Stimulated activated CD4-positive, alpha-beta T cell treated with anti-CD3 and anti-CD28 coated beads, Interleukin-1b, Interleukin-23, amount 100 ng/mL, for 4 hours (primary cell): ENCODE results near the gene RAB3C.
"Not testable (repeated sequence)": the region's sequence is repeated elsewhere in the genome, so short reads cannot be mapped to it uniquely, and the experiment has no call there.

Source experiments
- DNase-seq, 2 donors: peaks; one replicate each; pipeline ENCODE4 v3.0.0-alpha.2; 2020; ENCODE audit warnings: low read depth in 2 of 2

The RAB3C gene

DNA sequence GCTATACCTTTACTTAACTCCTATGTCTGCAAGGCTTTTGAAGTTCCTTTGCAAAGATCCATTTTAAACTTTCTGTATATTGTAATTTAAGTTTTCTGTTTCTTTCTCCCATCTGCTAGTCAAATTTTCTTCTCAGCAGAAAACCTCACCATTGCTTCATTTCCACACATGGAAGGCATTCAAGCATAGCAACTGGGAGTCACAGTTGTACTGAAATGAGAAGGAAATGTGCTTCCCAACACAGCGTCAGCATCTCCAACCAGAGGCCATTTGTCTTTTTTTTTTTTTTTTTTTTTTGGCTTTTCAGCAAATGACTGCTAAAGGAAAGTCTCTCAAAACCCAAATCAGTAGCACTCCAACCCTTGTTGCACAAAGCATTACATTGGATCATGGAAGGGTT is 92.5 kb downstream of the RAB3C start:
- no peak for DNase-seq

DNA sequence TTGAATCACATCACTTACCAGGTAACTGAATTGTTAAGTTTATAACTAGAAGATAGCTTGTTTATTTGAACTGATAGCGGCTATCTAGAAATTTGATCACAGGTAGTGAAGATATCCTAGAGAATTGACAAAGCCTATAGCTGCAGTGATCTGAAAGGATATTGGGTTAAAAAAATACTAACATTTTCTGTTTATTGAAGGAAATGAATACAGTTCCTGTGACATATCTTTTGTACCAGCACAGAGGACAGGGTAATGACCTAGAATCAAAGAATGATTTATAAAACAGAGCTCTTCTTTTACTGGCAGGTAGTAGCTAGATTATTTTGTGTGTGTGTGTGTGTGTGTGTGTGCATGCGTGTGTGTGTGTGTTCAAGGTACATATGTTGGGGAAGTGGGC is 94.8 kb downstream of the RAB3C start:
- no peak for DNase-seq

DNA sequence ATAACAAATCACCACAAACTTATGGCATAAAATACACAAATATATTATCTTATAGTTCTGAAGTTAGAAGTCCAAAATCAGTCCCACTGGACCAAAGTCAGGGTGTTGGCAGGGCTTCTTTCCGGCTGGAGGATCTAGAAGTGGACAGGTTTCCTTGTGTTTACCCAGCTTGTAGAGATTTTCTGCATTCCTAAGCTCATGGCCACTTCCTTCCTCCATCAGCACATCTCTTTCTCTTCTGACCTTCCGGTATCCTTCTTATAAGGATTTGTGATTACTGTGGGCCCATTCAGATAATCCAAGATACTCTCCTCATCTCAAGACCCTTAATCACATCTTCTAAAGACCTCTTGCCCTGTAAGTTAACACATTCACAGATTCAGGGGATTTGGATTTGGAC is 97.6 kb downstream of the RAB3C start:
- DNase-seq = no peak

DNA sequence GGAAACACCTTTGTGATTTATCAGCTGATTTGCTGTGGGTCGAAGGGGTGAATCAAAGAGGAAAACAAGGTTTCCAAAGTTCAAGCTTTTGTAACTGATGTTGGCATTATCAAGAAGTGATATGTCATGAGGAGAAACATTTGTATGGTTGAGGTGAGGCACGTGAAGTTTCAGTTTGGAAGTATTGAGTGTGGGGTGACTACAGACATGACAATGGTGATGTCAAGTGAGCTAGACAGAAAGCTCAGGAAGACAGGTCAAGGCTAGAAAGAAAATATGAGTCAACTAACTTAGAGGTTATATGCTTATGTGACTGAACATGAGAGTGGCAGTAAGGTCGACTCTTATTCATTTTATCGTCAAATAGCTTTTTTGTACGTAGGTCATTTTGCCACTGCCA is 99.1 kb downstream of the RAB3C start:
- DNase-seq = no peak

DNA sequence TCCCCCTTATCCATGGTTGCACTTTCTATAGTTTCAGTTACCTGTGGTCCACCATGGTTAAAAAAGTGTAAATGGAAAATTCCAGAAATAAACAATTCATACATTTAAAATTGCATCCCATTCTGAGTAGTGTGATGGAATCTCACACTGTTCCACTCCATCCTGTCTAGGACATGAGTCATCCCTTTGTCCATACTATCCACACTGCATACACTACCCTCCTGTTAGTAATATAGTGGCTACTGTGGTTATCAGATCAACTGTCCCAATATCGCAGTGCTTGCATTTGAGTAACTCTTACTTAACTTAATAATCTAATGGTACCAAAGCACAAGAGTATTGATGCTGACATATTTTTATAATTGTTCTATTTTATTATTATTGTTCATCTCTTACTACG is 100.7 kb downstream of the RAB3C start:
- no peak for DNase-seq

DNA sequence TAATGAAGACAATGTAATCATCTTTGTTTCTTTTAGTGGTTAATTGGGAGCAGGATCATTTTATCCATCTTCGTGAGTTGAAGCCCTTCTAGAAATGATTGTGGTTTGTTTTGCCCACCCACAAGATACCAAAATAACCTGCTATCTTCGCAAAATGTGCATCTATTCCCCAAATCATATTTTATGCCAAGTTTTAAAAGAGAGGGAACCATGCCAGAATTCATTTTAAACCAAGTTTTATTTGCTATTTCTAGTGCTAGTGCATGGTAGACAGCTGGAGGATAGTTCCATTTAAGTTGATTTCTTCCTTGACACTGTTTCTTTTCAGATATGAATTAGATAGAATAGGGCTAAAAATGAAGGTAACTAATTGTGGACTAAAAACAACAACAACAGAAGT is 104.2 kb downstream of the RAB3C start:
- DNase-seq = no peak

DNA sequence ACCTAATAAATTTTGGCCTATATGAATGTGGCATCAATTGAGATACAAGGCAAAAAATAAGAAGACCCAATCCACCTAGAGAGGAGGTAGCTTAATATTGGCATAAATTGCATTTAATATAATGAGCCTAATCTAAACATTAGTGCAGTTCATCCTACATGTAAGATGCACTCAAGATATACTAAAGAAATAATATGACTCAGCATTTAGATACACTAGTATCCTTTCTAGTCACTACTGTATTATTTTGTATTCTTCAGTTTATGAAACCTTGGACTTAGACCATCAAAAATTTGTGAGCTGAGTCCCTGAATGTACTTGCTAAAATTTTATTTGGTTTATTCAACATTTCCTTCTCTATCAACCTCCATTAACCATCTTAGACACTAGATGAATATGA is 104.7 kb downstream of the RAB3C start:
- no peak for DNase-seq

DNA sequence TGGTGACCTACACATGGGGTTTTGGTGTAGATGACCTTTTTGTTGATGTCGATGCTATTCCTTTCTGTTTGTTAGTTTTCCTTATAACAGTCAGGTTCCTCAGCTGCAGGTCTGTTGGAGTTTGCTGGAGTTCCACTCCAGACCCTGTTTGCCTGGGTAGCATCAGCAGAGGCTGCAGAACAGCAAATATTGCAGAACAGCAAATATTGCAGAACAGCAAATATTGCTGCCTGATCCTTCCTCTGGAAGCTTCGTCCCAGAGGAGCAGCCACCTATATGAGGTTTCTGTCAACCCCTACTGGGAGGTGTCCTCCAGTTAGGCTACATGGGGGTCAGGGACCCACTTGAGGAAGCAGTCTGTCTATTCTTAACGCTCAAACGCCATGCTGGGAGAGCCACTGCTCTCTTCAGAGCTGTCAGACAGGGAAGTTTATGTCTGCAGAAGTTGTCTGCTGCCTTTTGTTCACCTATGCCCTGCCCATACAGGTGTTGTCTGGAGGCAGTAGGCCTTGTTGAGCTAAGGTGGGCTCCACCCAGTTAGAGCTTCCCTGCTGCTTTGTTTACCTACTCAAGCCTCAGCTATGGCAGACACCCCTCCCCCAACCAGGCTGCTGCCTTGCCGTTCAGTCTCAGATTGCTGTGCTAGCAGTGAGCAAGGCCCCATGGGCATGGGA is 116.3 kb downstream of the RAB3C start:
- not testable (repeated sequence) for DNase-seq

DNA sequence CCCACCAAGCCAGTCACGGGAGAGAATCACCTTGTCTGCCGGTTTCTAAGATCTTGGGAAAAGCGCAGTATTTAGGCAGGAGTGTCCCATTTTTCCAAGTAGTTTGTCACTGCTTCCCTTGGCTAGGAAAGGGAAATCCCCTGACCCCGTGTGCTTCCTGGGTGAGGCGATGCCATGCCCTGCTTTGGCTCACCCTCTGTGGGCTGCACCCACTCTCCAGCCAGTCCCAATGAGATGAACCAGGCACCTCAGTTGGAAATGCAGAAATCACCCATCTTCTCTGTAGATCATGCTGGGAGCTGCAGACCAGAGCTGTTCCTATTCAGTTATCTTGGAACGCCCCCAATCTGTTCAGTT is 116.9 kb downstream of the RAB3C start:
- no peak for DNase-seq

DNA sequence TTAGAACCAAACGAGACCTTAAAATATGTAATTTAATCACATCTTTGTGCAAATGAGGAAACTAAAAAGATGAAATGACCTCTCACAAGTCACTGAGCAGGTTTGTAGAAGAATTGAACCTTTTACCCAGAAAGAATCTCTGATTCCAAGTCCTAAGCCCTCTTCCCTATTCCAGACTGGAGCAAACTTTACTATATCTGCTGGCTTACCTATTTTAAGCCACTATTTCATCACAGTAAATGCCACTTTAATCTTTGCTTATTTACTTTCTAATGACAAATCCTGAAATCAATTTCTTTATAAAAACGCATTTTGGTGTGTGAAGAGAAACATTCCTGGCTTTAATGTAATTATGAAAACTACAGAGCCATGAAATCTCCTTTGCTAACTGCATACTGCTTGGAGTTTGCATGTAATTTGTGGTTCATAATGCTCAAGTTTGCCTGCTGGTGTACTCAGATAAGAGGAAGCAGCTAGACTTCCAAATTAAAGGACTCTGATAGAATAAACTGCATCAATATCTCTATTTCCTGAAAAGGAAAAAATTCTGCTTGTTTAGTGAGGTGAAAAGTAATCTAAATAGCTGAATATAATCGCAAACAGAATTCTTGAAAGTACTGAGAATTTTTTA is 121.2 kb downstream of the RAB3C start:
- DNase-seq = no peak

DNA sequence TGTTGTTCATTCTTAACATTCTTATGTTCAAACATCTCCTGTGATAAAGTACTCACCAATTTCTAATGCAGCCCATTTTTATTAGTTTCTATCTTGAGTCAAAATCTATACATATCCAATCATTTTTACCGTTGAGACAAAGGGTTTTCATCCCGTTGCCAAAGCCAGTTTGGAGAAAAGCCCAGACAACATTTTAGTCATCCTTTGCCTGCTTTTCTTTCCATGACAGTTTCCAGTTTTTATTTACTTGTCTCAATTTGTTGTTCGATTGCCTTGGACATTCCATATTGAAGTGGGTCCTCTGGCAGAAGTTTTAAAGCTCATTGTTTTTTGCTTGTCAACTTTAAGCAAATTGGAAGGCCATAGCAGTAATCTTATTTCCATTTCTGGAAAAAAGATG is 123.9 kb downstream of the RAB3C start:
- no peak for DNase-seq

DNA sequence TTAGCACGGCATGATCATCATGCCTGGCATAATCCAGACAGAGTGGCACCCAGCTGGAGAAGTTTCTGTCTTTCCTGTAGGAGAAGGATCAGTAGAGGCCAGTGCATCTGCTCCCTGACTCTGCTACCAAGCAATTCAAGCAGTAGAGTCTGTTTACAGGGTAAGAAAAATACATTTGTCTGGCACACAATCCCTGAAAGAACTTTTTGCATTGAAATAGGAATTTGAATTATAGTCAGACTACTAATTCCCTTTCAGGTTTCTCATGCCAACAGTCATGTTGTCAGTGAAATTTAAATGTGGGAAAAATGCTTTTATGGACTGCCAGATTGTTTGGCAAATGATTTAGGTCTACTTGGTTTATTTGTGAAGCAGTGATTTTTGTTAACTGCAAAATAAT is 125.6 kb downstream of the RAB3C start:
- DNase-seq = no peak

DNA sequence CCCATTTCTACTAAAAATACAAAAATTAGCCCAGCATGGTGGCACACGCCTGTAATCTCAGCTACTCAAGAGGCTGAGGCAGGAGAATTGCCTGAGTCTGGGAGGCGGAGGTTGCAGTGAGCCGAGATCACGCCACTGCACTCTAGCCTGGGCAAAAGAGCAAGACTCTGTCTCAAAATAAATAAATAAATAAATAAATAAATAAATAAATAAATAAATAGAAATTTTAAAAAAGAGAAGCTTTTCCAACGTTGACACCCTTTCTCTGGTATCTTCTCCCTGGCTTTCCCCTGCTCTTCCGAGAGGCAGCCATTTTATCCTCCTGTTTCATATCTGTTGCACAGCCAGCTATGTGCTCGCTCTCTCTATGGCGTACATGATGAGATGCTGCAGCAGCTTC is 127.5 kb downstream of the RAB3C start:
- not testable (repeated sequence) for DNase-seq

DNA sequence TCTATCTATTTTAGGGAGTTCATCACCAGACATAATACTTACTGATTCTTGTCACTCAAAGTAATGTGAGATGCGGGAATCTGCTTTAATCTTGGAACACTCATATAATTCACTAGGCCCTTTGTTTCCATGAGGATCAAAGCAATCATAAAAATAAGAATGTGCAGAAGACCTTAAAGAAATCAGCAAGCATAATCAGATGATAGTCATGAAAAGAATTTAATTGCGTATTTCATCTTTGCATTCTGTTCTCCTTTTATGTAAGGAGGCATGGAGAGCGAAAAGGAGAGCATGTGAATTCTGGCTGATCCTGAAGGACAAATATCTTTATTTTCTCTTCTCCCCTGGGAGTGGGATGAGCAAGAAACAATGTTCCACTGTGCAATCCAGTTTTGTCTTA is 128.0 kb downstream of the RAB3C start:
- no peak for DNase-seq

DNA sequence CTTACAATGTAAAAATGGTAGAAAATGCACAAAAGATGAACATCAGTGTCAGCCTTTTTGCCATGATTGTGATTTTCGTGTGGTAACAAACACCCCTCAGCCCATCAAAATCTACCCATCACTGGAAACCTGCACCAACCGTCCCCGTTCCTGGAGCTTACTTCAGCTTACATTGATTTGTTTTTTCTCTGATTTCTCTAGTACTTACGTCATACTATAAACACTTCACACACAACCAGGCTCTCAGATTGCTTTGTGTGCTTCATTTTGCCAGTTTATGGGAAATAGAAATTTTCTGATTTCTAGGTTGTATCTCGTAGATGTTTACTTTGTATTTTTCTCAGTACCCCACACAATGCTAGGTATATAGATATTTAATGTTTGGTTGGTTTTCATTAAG is 129.1 kb downstream of the RAB3C start:
- DNase-seq = no peak

DNA sequence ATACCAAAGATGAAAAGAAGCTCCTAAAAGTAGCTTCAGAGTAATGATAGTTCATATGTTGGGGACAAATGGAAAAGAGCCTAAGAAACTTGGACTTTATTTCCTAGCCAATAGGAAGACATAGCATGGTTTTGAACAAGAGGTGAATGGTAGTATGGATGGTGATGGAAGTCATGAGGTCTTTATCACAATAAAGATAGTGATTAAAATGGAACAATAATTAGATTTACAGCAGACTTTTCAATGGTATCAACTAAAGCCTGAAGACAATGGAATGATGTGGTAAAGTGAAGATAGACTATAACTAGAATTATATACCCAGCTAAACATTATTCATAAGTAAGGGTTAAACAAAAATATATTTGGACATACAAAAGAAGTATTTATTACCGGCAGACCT is 131.2 kb downstream of the RAB3C start:
- no peak for DNase-seq

DNA sequence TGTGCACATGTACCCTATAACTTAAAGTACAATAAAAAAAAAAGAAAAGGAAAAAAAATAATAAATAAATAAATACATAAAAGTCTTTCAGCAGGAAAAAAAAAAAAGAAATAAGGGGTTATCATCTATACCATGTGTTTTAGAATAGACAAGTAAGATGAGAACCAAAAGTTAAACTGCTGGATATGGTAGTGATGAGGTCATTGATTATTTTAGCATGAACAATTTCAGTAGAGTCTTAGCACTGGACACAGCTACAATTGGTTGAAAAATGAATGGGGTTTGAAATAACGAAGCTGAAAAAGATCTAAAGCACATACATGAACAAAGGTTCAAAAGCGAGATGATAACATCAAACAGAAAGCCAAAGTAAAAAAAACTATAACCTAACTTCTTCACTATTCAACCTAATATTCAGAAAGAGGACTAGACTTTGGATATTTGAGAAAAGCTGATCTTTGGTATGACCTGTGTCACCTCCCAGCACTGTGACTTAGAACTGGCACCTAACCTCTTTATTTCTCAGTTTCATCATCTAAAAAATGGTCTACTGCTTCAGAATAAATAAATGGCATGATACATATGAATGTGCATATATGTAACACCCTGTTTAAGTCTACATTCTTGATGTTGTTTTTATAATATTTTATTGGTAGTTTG is 133.3 kb downstream of the RAB3C start:
- no peak for DNase-seq

DNA sequence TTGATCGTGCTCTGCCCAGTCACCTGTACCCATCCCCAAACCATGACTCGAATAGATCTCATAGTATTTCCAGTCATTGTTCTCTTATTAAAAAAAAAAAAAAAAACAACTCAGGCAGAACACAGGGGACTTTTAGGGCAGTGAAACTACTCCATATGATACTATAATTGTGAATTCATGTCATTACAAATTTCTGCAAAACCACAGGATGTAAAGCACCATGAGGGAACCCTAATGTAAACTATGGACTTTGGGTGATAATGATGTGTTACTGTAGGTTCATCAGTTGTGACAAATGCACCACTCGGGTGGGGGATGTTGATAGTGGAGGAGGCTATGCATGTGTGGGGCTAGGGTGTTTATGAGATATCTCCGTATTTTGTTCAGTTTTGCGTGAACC is 133.8 kb downstream of the RAB3C start:
- DNase-seq = no peak

DNA sequence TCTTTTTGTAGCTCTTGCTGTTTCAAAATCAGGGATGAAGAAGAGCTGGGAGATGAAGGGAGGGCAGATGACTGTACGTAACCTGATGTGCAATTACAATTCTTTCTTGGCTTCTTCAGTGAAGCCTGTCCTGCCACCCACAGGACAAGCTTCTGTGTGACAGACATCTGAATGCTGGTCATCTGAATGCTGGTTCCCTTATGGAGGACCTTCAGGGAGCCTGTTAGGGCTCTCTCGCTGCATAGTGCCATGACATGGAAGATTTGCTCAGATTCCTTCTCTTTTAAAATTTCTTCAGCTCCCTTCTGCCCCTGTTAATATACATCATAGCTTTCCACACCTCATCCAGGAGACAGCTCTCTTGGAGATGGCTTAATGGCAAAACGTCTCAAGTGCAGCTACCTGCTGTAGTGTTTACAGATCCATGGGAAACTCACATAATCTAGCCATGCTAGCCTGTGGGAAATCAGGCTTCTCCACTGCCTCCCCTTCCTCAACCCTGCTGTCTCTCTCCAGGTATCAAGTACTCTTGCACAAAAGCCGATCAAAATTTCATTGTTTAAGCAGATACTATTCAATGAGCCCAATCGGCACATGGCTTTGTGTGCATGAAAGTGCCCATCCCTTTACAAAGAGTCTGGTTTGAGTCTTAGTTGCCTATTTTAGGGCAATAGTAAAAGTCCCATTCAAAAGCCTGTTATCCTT is 134.6 kb downstream of the RAB3C start:
- no peak for DNase-seq

DNA sequence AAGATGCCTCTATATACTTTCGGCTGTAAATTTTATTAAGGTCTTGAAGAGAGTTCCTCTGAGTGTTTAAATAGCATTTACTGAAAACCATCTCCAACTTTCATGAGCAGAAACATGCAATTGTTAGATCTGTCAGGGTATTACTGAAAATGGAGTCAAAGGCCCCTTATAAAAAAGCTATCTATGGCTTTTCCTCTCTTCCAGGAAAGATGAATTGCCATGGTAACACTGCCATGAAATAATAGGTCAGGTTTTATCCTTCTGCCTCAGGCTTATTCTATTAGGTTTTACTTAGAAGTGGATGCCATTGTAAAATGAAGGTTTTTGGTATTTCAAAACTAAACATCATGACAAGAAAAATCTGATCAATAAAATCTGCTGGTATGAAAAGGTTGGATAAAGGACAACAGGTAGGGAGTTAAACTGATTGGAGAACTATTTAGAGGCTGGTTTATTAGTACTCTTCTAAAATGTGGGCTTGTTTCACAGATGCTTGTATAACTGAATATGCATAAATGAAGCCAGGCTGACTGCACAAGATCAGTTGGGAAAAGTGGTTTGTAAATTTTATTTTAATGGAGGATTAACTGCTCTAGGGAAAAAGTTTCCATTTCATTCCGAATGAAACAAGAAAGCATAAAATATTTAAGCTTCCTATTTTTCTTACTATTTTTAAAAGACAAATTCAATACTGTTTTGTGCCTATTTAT is 135.5 kb downstream of the RAB3C start:
- DNase-seq = no peak

DNA sequence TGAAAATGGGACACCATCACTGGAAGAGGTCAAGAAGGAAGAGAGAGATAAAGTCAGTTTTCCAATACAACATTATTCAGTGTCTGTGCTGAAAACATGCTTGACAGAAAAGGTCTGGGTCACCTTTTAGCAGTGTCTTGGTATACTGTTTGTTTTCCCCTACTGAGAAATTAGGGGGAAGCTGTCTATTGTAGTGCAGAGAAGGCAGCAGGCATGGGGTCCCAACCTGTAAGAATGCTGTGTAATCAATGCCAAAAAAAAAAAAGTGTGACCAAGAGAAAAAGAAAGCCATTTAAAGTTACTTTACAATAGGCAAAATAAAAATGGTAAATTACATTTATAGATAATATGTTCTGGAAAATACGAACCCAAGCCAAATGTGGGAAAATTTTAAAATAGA is 139.3 kb downstream of the RAB3C start:
- DNase-seq = no peak

DNA sequence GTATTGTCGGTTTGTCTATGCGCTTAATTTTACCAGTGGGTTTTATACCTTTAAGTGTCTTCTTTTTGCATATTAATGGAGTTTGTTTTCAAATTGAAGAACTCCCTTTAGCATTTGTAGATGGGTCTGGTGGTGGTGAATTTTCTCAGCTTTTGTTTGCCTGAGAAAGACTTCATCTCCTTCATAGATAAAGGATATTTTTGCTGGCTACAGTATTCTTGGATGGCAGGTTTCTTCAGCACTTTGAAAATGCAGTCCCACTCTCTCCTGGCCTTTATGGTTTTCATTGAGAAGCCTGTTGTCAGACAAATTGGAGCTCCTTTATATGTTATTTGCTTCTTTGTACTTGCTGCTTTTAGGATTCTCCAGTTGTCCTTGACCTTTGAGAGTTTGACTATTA is 142.1 kb downstream of the RAB3C start:
- DNase-seq = no peak
